ENCODE data around the gene CTNNA3. TPM values are rescaled to one million over a fixed set of nuclear protein-coding genes. Genes with fewer than 3 reads are reported as not detected.

CTNNA3 gene
- polyA plus RNA-seq, 6 donors from 2014 or later, result 0.38 to 1.2 TPM; not detected in 4

DNA sequence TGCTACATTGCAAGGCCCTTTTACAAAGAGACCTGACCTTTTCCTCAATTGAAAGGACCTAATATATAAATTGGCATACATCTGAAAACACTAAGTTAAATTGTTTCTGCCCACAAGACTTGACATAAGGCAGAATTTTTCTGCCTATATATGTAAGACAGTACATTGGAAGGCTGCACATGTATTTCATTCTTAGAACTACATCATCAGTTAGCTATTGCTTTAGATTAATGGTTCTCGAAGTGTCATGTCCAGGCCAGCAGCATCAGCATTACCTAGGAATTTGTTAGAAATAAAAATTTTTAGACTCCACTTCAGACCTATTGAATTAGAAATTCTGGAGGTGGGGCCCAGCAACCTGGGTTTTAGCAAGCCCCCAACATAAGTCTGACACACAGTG is 396.2 kb downstream of the CTNNA3 start:
- Mint-ChIP-seq H3K4me3 (no peak overlapping the region), H3K4me1 (no peaks in the 10 kb centered on the region), H3K27me3 (no peaks in the 10 kb centered on the region), H3K36me3 (no peaks in the 10 kb centered on the region), H3K9me3 (peaks cover 0 to 11% (median 3%) of the 10 kb centered on the region in 7 donors), H3K27ac (no peak overlapping the region)
- ATAC-seq (ENCODE audit: low read depth in 2 of 2) (no peak), DNase-seq (no peak)

DNA sequence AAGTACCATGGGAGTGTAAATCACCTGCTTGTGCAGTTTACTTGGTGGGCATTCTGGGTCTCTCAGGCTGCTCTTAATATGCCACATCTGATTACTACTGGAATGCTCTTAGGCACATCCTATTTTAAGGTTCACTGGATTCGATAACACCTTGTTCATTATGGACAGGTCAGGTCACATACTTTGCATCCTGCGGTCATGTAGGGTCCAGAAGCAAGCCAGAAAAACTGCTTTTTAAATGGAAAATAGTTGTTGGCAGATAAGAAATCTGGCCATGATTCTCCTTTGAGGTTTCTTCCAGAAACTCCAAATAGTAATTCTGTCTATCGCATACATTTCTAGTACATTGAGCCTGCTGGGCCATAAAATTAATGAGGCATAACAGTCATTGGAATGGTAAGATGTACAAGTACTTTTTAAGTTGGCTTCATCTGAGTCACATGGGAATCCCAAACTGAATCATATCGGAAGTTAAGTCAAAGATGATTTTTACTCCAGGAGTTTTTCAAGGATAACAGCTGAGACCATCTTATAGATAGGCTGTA is 398.3 kb downstream of the CTNNA3 start:
- Mint-ChIP-seq H3K36me3 (no peaks in the 10 kb centered on the region), H3K4me3 (no peak overlapping the region), H3K4me1 (no peaks in the 10 kb centered on the region), H3K27ac (no peak overlapping the region), H3K27me3 (no peaks in the 10 kb centered on the region), H3K9me3 (peaks cover 0 to 11% (median 3%) of the 10 kb centered on the region in 7 donors)
- ATAC-seq (ENCODE audit: low read depth in 2 of 2), result no peak
- no peak for DNase-seq

DNA sequence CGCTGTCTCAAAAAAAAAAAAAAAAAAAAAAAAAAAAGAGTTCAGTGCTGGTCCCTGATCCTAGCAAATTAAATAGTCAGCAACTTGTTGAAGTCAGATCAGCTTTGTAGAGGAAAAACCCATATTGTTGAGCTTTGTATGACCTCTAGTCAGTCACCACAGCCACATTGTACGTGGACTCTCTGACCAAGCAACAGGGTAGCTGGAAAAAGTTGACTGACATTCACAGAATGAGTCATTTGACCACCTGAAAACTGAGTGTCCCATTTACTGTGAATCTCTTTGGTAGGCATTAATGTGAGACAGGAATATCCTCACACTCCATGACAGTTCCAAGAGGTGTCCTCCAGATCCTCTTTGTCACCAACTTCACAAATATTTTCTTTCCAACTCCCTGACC is 399.1 kb downstream of the CTNNA3 start:
- Mint-ChIP-seq H3K9me3 (peaks cover 0 to 11% (median 2%) of the 10 kb centered on the region in 7 donors), H3K4me3 (no peak overlapping the region), H3K36me3 (no peaks in the 10 kb centered on the region), H3K27me3 (no peaks in the 10 kb centered on the region), H3K4me1 (no peaks in the 10 kb centered on the region), H3K27ac (no peak overlapping the region)
- ATAC-seq (ENCODE audit: low read depth in 2 of 2), result no peak
- DNase-seq, result no peak

DNA sequence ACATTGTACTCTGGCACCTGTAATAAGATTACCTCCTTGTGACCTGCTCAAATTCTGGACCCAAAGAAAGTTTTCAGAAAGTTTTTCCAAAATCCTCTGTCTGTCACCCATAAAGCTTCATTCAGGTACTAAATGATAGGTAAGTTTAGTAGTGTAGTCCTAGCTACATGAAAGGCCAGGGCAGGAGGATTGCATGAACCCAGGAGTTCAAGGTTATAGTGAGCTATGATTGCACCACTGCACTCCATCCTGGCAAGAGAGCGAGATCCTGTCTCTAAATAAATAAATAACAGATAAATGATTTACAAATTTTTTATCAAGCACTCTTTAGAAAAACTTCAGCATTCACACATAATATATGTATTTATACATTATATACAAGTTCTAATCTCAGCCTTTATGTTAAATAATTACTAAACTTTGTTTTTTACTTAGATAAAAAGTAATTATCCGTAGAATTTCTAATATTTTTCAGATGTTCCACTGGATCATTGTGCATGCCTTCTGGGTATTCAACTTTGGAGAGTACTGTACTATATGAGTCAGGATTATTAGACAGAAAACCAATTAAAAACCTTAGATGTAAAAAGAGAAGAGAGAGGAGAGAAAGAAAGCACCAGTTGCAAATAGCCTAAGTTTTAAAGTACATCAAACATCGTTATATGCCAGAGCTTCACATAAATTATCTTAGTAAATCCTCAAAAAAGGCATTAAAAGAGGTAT is 407.1 kb downstream of the CTNNA3 start:
- Mint-ChIP-seq H3K36me3 (no peaks in the 10 kb centered on the region), H3K27me3 (no peaks in the 10 kb centered on the region), H3K4me1 (no peaks in the 10 kb centered on the region), H3K9me3 (peaks cover 0 to 2% (median 0%) of the 10 kb centered on the region in 7 donors), H3K27ac (peak overlapping the region in 1 of 6 donors; percentile 63), H3K4me3 (peak overlapping the region in 1 of 8 donors; percentile 25)
- DNase-seq, result no peak
- ATAC-seq (ENCODE audit: low read depth in 2 of 2), result no peak

DNA sequence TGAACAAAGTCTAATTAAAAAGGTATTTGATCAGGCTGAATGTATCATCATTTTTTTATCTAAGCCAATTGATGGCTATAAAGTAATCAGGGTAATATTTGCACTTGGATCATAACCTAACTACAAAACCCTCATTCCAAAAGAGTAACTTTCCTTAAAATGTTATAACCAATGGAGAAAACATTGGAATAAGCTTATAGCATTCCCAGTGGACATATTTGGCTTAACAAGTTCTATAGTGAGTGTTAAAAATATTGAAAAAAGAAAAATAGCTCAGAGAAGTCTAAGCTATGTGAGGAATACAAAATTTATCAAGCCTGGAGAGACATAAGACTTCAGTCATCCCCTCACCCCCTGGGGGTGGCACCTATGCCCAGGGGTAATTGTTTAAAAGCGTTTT is 411.4 kb downstream of the CTNNA3 start:
- Mint-ChIP-seq H3K36me3 (no peaks in the 10 kb centered on the region), H3K9me3 (peaks cover 0 to 4% (median 0%) of the 10 kb centered on the region in 7 donors), H3K27me3 (no peaks in the 10 kb centered on the region), H3K4me3 (no peak overlapping the region), H3K27ac (no peak overlapping the region), H3K4me1 (no peaks in the 10 kb centered on the region)
- DNase-seq, result no peak
- ATAC-seq (ENCODE audit: low read depth in 2 of 2), result no peak

DNA sequence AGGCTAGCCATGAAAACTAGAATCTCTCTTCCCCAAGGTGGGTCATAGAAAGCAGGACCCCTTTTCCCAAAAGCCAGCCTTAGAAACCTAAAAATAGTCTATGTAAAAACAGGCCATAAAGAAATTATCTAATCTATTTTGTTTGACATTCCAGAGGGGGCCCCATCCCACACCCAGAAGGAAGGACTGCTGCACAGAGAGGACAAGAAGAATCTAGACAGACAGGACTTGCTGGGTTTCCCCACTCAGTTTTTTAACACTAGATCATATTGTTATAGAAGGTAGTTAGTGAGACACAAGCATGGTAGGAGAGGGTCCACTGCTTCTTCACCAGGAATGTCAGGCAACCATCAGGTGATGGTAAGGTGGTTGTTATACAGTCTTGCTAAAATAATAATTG is 413.1 kb downstream of the CTNNA3 start:
- Mint-ChIP-seq H3K4me1 (no peaks in the 10 kb centered on the region), H3K36me3 (no peaks in the 10 kb centered on the region), H3K27me3 (no peaks in the 10 kb centered on the region), H3K27ac (no peak overlapping the region), H3K4me3 (no peak overlapping the region), H3K9me3 (peaks cover 0 to 4% (median 0%) of the 10 kb centered on the region in 7 donors)
- DNase-seq (no peak), ATAC-seq (ENCODE audit: low read depth in 2 of 2) (no peak)

DNA sequence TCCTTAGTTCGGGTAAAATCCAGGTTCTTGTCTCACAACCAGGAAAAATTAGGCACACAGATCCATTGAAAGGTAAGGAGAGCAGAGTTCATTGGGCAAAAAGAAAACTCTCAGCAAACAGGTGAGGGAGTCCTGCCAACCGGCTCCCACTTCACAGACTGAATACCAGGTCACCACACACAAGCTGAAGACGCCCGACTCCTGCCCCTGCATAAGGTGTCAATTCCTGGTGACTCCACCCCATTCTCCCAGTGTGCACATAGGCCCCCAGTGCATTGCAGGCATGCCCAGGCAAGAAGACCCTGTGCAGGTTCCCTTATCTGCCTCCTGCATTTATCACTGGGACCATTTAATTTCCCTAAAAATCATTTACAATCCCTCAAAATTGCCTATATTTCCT is 415.6 kb downstream of the CTNNA3 start:
- H3K27me3 Mint-ChIP-seq, result no peaks in the 10 kb centered on the region
- ATAC-seq (ENCODE audit: low read depth in 2 of 2) (no peak), DNase-seq (no peak)
- no peak overlapping the region for H3K27ac Mint-ChIP-seq
- no peaks in the 10 kb centered on the region for H3K4me1 Mint-ChIP-seq
- H3K9me3 Mint-ChIP-seq, result peaks cover 0 to 4% (median 0%) of the 10 kb centered on the region in 7 donors
- no peak overlapping the region for H3K4me3 Mint-ChIP-seq
- H3K36me3 Mint-ChIP-seq, result no peaks in the 10 kb centered on the region

DNA sequence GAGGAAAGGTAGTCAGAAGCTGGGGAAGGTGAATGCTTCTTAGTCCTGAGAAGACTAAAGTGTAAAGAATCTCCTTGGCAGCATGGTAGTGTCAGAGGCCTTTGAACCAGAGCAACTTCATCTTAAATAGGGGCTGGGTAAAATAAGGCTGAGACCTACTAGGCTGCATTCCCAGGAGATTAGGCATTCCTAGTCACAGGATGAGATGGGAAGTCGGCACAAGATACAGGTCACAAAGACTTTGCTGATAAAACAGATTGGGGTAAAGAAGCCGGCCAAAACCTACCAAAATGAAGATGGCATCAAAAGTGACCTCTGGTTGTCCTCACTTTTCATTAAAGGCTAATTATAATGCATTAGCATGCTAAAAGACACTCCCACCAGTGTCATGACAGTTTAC is 418.6 kb downstream of the CTNNA3 start:
- no peak overlapping the region for H3K27ac Mint-ChIP-seq
- DNase-seq (no peak), ATAC-seq (ENCODE audit: low read depth in 2 of 2) (no peak)
- no peak overlapping the region for H3K4me3 Mint-ChIP-seq
- H3K36me3 Mint-ChIP-seq, result no peaks in the 10 kb centered on the region
- H3K4me1 Mint-ChIP-seq, result no peaks in the 10 kb centered on the region
- H3K9me3 Mint-ChIP-seq, result peaks cover 0 to 4% (median 2%) of the 10 kb centered on the region in 7 donors
- no peaks in the 10 kb centered on the region for H3K27me3 Mint-ChIP-seq

DNA sequence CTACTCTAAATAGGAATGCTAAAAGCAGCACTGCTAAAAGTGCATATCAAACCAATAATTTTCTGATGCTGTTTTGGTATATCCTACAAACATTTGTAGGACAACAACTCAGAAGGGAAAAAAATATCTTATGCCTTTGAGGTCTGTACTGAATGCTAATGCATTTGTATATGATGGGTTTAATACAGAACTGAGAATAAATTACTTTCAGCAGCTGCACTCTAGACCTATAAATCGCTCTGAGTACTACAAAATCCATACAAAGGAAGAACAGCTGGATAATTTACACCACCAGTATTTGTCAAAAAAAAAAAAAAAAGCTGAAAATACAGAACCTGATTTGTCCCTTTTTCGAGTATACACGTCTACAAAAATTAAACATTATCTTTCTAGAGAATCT is 426.2 kb downstream of the CTNNA3 start:
- Mint-ChIP-seq H3K4me1 (no peaks in the 10 kb centered on the region), H3K27me3 (no peaks in the 10 kb centered on the region), H3K36me3 (no peaks in the 10 kb centered on the region), H3K27ac (no peak overlapping the region), H3K4me3 (no peak overlapping the region), H3K9me3 (peaks cover 0 to 3% (median 0%) of the 10 kb centered on the region in 7 donors)
- ATAC-seq (ENCODE audit: low read depth in 2 of 2) (no peak), DNase-seq (no peak)

DNA sequence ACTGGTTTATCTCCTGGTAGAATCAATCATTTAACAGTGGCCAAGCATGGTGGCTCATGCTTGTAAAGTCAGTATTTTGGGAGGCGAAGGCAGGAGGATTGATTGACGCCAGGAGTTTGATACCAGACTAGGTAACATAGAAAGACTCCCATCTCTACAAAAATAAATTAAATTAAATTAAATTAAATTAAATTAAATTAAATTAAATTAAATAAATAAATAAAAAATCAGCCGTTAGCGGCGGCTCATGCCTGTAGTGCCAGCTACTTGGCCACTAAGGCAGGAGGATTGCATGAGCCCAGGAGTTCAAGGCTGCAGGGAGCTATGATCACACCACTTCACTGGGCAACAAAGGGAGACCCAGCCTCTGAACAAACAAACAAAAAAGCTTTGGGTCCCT is 427.8 kb downstream of the CTNNA3 start:
- ATAC-seq (ENCODE audit: low read depth in 2 of 2), result no peak
- H3K9me3 Mint-ChIP-seq, result peaks cover 0 to 2% (median 0%) of the 10 kb centered on the region in 7 donors
- H3K27me3 Mint-ChIP-seq, result no peaks in the 10 kb centered on the region
- no peaks in the 10 kb centered on the region for H3K36me3 Mint-ChIP-seq
- H3K4me3 Mint-ChIP-seq, result no peak overlapping the region
- H3K4me1 Mint-ChIP-seq, result no peaks in the 10 kb centered on the region
- H3K27ac Mint-ChIP-seq, result no peak overlapping the region
- no peak for DNase-seq

DNA sequence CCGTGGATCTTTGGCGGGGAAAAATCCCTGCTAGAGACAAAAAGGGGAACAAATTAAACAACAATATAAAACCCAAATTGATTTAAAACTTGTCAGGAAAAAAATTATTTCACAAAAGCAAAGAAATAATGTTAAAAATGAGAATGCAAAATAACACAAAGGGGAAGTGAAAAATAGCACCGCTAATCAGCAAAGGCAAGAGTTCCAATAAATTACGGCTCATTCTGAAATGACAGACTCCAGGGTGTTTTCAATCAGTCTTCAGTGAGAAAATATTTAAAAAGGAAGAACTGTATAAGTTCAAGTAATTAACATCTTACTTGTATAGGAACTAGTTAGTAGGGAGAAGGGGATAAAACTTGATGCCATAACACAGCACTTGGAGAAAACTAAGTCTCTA is 433.3 kb downstream of the CTNNA3 start:
- Mint-ChIP-seq H3K4me3 (no peak overlapping the region), H3K9me3 (peaks cover 0 to 3% (median 0%) of the 10 kb centered on the region in 7 donors), H3K4me1 (peaks cover 0 to 3% (median 0%) of the 10 kb centered on the region in 3 donors), H3K27ac (no peak overlapping the region), H3K27me3 (no peaks in the 10 kb centered on the region), H3K36me3 (no peaks in the 10 kb centered on the region)
- DNase-seq, result no peak
- no peak for ATAC-seq (ENCODE audit: low read depth in 2 of 2)

DNA sequence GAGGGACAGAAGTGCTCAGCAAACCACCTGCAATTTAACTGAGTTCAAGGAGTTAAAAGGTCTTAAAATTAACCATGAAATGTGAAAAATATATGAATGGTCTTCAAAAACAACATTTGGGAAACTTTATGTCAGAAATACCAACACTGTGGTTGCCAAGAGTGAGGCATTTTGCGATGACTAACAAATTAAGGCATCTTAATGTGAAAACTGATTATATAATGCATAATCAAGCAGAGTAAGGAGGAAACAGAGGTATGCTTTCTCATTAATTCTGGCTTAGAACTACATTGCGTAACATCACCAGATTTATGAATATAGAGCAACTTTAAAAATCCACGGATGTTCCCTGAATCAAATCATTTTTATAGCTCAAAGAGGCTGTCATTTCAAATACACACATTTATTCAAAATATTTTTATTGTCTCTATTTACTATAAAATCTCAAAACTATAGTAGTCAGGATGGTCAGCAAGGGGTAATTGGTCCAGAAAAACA is 434.6 kb downstream of the CTNNA3 start:
- peaks cover 0 to 3% (median 0%) of the 10 kb centered on the region in 3 donors for H3K4me1 Mint-ChIP-seq
- no peak for ATAC-seq (ENCODE audit: low read depth in 2 of 2)
- H3K27me3 Mint-ChIP-seq, result no peaks in the 10 kb centered on the region
- no peak overlapping the region for H3K27ac Mint-ChIP-seq
- no peaks in the 10 kb centered on the region for H3K36me3 Mint-ChIP-seq
- DNase-seq, result no peak
- H3K9me3 Mint-ChIP-seq, result peaks cover 0 to 3% (median 0%) of the 10 kb centered on the region in 7 donors
- H3K4me3 Mint-ChIP-seq, result no peak overlapping the region

DNA sequence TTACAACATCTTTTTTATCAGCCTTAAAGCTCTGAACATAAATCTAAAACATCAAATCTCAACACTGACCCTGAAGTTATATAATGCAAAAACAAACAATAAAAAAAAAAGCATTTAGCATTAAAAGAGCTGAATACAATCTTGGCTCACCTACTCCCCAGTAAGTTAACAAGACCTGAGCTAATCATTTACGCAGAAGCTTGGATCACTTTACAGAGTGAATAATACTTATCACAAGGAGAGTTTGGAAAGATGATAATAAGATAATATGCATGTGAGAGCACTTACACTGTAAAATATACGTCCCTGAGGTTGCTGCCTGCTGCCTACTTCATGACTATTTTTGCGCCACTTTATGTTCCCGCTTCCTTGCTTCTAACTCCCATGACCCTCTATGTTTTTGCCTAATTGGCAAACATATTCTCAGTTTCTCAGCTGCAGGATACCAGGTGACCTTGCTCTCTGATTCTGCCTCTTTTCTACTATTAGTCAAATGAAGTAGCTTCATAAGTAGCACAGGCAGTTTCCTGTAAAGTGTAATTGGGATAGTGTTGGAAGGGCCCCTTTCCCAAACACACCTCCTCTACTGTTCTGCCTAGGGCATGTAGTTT is 436.6 kb downstream of the CTNNA3 start:
- H3K9me3 Mint-ChIP-seq, result peaks cover 0 to 3% (median 0%) of the 10 kb centered on the region in 7 donors
- H3K27ac Mint-ChIP-seq, result no peak overlapping the region
- no peaks in the 10 kb centered on the region for H3K36me3 Mint-ChIP-seq
- H3K27me3 Mint-ChIP-seq, result no peaks in the 10 kb centered on the region
- peaks cover 0 to 3% (median 0%) of the 10 kb centered on the region in 3 donors for H3K4me1 Mint-ChIP-seq
- ATAC-seq (ENCODE audit: low read depth in 2 of 2), result no peak
- no peak overlapping the region for H3K4me3 Mint-ChIP-seq
- DNase-seq, result no peak
